Activated CD8-positive, alpha-beta memory T cell treated with anti-CD3 and anti-CD28 coated beads for 48 hours (primary cell): ENCODE measurements around the gene DNM1L.
A peak's percentile ranks its signal among the peaks of the same experiment; 100 is the strongest.
"Not testable (repeated sequence)": the region's sequence is repeated elsewhere in the genome, so short reads cannot be mapped to it uniquely, and the experiment has no call there.

Source experiments
- DNase-seq, 3 experiments: peaks; one replicate each; pipeline ENCODE4 v3.0.0-alpha.2; 2020; ENCODE audit warnings: low read depth in 2 of 3, low spot score in 2 of 3

The DNM1L gene

GRCh38 chr12:32695787-32696186 is 16.7 kb downstream of the DNM1L start:
- DNase-seq = no peak

- no peak for DNase-seq
These were observed 18.3 kb downstream of the DNM1L start for GRCh38 chr12:32697445-32697844.

- no peak for DNase-seq
These were observed 19.2 kb downstream of the DNM1L start for GRCh38 chr12:32698285-32698684.

GRCh38 chr12:32699437-32699836 is 20.3 kb downstream of the DNM1L start:
- DNase-seq = not testable (repeated sequence)

- DNase-seq = no peak
These were observed 23.4 kb downstream of the DNM1L start for GRCh38 chr12:32702473-32702872.

GRCh38 chr12:32702946-32703345 is 23.8 kb downstream of the DNM1L start:
- no peak for DNase-seq

- DNase-seq = no peak
These were observed 26.7 kb downstream of the DNM1L start for GRCh38 chr12:32705783-32706182.

GRCh38 chr12:32706335-32707024 is 27.4 kb downstream of the DNM1L start:
- no peak for DNase-seq

- DNase-seq = no peak
These were observed 29.8 kb downstream of the DNM1L start for GRCh38 chr12:32708926-32709325.

GRCh38 chr12:32714772-32715171 is 35.7 kb downstream of the DNM1L start:
- no peak for DNase-seq

- DNase-seq = no peak
These were observed 39.8 kb downstream of the DNM1L start for GRCh38 chr12:32718926-32719325.

GRCh38 chr12:32725308-32725707 is 46.2 kb downstream of the DNM1L start:
- not testable (repeated sequence) for DNase-seq

GRCh38 chr12:32726286-32726685 is 47.2 kb downstream of the DNM1L start:
- DNase-seq = no peak

GRCh38 chr12:32727237-32727636 is 48.1 kb downstream of the DNM1L start:
- DNase-seq = no peak

- no peak for DNase-seq
These were observed 55.9 kb downstream of the DNM1L start for GRCh38 chr12:32734952-32735351.

GRCh38 chr12:32736445-32736844 is 57.3 kb downstream of the DNM1L start:
- no peak for DNase-seq

GRCh38 chr12:32737715-32738114 is 58.6 kb downstream of the DNM1L start:
- DNase-seq = no peak

GRCh38 chr12:32739279-32739678 is 60.2 kb downstream of the DNM1L start:
- DNase-seq = no peak

- DNase-seq = no peak
These were observed 63.0 kb downstream of the DNM1L start for GRCh38 chr12:32742133-32742532.

GRCh38 chr12:32743264-32743663 is 64.2 kb downstream of the DNM1L start:
- no peak for DNase-seq

GRCh38 chr12:32753605-32754004 is 74.5 kb downstream of the DNM1L start:
- no peak for DNase-seq

- DNase-seq = no peak
These were observed 75.0 kb downstream of the DNM1L start for GRCh38 chr12:32754111-32754510.

GRCh38 chr12:32755051-32755653 is 76.1 kb downstream of the DNM1L start:
- DNase-seq = peak; percentile 50 to 54 (median 50)
